ENCODE results near the gene XPO6. TPM values are rescaled to one million over a fixed set of nuclear protein-coding genes. Genes with fewer than 3 reads are reported as not detected.

XPO6 gene
- polyA plus RNA-seq, 10 donors = 46.4 to 86.4 (median 56.2) TPM

- DNase-seq = no peak
These were observed 121.0 kb downstream of the XPO6 start for GRCh38 chr16:28090646-28091377.

DNA sequence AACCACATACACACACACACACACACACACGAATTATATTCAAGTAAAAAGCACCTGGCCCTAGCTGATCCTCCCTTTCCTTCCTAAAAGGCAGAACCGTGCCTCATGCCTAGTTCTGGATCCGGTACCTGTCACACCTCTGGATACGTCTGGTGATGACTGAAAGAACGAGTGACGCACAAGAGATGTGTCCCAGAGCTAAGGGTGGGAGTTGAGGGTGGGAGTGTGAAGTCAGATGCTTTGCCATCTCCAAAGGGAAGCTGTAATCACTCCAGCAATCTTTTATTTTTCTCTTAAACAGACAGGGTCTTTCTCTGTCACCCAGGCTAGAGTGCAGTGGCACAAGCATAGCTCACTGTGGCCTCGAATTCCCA lies 121.8 kb downstream of the XPO6 start:
- DNase-seq = no peak

- DNase-seq = no peak
These were observed 122.4 kb downstream of the XPO6 start for GRCh38 chr16:28089205-28089991.

- DNase-seq = no peak
These were observed 124.0 kb downstream of the XPO6 start for GRCh38 chr16:28087675-28088300.

DNA sequence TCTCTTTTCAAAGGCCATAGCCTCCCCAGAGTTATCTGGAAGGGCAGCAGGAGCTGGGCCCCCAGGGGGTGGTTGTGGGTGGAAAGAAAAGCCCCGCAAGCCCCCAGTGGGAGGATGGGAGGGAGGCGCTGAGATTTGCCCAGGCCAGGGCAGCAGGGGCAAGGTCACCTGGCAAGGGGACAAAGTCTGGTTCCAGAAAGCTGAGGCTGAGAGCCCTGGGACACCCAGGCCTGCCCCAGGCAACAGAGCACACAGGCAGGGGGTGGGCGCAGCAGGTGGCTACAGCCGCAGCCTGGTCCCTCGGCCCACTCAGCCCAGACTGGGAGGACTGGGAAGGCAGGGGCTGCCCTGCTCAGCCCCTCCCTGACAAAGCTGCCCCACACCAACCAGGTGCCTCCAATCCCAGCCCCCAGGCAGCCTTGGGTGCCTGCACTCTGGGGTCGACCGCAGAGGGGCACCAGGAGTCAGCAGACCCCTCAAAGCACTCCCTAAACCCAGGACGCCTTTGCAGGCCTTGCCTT lies 124.6 kb downstream of the XPO6 start:
- no peak for DNase-seq

- DNase-seq = no peak
These were observed 125.3 kb downstream of the XPO6 start for GRCh38 chr16:28086186-28087139.

GRCh38 chr16:28085389-28086171 lies 126.2 kb downstream of the XPO6 start:
- no peak for DNase-seq

DNA sequence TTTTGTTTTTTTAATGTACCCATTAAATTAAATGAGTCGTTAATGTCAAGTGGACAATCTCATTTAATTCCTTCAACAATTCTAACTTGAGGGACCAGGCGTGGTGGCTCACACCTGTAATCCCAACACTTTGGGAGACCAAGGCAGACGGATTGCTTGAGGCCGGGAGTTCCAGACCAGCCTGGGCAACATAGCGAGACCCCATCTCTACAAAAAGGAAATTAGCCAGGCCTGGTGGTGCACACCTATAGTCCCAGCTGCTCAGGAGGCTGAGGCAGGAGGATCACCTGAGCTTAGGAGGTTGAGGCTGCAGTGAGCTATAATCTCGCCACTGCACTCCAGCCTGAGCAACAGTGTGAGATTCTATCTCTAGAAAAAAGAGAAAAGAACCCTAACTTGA lies 127.6 kb downstream of the XPO6 start:
- DNase-seq = no peak

GRCh38 chr16:28082624-28083023 lies 129.1 kb downstream of the XPO6 start:
- peak in 1 of 3 donors; percentile 19 for DNase-seq

DNA sequence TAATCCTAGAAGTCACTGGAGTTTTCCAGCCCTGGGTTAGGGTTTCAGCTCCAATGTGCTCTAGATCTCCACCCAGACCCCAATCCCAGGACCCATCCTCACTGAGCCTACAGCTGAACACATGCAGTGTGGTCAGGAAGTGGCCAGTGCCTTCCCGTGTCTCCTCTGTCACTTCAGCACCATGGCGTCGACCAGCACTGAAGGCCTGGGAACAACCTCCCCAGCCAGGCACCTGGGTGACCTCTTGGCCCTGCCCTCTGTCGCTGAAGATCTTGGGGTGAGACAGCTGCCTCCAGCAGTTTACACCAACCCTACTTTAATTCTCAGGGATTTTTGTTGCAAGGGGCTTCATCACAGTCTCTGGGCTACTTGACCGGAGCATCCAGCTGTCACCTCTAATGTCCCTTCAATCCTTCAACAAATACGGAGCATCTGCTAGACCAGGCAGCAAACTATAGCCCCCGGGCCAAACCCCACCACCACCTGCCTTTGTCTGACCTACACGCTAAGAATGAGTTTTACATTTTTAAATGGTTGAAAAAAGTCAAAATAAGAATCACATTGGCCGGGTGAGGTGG lies 130.3 kb downstream of the XPO6 start:
- no peak for DNase-seq

DNA sequence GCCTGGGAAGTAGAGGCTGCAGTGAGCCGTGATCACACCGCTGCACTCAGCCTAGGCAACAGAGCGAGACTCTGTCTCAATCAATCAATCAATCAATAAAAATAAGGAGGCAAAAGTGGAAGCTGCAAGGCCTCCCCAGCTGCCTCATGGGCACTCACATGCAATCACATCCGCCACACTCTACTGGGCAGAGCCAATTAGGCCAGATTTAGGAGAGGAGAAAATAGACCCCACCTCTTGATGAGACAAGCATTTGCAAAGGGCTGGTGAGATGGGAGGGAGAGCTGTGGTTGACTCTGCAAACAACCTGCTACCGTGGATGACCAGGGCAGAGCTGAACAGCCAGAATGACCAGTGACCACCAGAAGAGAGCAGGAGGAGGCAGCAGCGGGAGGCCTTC lies 133.5 kb downstream of the XPO6 start:
- DNase-seq = no peak

DNA sequence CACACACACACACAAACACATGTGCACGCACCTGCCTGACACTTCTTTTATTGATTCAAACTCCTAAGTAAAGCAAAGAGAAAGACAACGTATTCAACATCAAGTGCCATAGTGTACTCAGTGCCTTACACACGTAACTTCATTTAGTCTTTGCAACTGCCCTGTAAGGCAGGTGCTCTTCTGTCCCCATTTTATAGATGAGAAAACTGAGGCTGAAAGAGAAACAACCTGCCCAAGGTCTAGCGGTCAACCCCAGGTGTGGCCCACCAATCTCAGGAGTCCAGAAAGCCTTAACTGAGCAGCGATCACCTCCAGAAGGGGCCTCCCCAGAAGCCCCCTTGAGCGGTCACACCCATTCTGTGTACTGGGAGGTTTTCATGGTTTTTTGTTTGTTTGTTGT lies 137.9 kb downstream of the XPO6 start:
- DNase-seq = no peak

- peak in 2 of 3 donors; percentile 15 to 62 for DNase-seq
These were observed 139.7 kb downstream of the XPO6 start for GRCh38 chr16:28072087-28072486.

- DNase-seq = peak; percentile 16 to 87 (median 42)
These were observed 141.6 kb downstream of the XPO6 start for GRCh38 chr16:28069971-28070794.

GRCh38 chr16:28068976-28069375 lies 142.8 kb downstream of the XPO6 start:
- no peak for DNase-seq

DNA sequence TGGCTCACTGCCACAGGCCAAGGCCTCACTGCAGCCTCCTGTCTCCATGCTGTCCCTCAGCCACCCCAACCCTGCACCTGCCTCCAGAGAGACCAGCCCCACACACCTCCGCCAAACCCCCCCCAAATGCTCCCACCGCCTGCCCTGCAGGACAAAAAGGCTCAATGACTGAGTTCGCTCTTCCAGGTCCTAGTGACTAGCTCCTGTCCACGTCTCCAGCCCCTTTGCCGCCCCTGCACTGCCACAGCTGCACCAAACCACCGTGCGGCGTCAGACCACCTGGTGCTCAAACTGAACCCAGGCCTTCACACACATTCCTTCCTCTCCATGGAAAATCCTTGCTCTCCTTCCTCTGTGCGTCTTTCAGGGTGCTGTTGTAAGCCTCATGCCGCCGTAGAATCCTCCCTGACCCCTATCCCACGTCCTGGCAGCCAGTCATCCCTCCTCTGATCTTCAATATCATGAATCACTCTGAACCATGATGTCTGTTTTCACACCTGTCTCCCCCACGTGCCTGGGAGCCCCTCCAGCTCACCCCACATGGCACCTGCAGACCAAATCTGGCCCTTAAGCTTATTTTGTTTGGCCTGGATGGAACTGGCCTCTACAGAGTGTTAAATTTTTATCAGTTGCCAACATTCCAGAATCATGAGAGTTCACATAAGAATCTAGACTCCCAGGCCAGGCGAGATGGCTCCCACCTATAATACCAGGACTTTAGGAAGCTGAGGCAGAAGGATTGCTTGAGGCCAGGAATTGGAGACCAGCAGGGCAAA lies 144.0 kb downstream of the XPO6 start:
- DNase-seq = peak in 2 of 3 donors; percentile 25 to 65

DNA sequence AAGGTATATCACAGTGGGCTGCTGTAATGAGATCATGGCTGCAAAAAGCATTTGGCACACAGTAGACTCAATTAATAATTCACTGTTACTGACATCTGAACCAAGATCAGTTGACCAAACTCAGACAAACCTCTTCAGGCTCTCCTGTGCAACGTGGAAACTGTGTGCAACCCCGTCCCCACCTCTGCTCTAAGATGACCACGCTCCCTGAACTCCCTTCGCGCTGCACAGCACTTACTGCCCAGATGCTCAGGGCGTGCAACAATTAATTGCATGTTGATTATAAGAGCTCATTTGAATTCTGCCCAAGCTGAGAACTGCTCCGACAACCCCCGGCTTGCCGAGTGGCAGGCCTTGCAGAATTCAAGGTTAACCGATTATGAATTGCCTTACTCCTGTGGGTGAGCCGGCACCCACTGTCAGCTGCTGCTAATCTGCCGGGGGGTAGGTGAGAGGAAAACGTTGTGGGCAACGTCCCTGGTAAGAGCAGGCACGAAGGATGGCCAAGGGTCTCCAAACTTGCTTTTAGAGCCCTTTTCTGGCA lies 147.0 kb downstream of the XPO6 start:
- no peak for DNase-seq

GRCh38 chr16:28064150-28064549 lies 147.6 kb downstream of the XPO6 start:
- DNase-seq = no peak

Data from muscle of back (tissue), 11 donors.